NK-92 (cell line): ENCODE data around the gene LEF1.

Experiments
- DNase-seq: peaks from one replicate; lab custom pipeline; 2025; ENCODE audit not compliant: unreplicated experiment; lab: John Stamatoyannopoulos, UW

The LEF1 gene

DNA sequence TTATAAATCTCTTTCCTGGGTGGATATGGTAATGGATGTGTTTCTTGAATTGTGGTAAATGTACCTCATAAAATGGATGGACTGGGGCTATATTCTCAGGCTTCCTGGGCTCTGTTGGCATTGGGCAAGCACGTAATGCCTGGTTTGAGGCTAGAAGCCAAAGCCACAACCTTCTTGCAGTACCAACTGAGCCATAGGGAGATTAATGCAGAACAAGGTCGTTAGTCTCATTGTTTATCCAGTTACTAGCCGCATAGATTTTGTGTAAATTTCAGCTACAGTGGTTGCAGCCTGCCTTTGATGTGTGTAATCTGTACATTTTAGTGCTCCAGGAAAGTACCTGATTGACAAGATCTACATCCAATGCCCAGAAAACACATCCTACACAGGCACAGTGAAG is 7.2 kb upstream of the LEF1 start:
- no peak for DNase-seq

GRCh38 chr4:108174856-108175255 is 6.1 kb upstream of the LEF1 start:
- no peak for DNase-seq

DNA sequence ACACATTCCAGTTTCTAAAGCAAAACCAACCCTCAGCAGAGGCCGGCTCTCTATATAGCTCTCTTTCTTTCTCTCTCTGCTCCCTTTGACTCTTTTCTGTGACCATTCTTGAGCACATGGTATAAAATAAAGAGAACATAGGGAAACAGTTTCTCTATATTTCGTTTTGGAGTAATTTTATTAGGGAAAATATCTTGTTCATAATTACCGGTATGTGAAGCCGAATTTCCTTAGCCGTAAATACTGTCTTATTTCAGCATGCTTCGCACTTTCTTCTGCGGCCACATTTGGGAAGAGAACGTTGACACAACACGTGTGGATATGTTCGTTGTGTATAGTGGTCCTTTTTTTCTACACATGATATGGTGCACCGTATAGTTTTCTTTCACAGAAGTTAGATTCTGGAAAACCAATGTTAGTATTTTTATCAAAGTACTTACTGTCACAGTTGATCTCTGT is 4.9 kb upstream of the LEF1 start:
- DNase-seq, result no peak

GRCh38 chr4:108172753-108173598 is 4.2 kb upstream of the LEF1 start:
- DNase-seq, result no peak

- no peak for DNase-seq
Observed at GRCh38 chr4:108172231-108172752, 3.6 kb upstream of the LEF1 start.

GRCh38 chr4:108171339-108172230 is 2.9 kb upstream of the LEF1 start:
- no peak for DNase-seq

GRCh38 chr4:108170631-108171338 is 2.1 kb upstream of the LEF1 start:
- no peak for DNase-seq

GRCh38 chr4:108169664-108170063 is 932 bp upstream of the LEF1 start:
- DNase-seq, result no peak

DNA sequence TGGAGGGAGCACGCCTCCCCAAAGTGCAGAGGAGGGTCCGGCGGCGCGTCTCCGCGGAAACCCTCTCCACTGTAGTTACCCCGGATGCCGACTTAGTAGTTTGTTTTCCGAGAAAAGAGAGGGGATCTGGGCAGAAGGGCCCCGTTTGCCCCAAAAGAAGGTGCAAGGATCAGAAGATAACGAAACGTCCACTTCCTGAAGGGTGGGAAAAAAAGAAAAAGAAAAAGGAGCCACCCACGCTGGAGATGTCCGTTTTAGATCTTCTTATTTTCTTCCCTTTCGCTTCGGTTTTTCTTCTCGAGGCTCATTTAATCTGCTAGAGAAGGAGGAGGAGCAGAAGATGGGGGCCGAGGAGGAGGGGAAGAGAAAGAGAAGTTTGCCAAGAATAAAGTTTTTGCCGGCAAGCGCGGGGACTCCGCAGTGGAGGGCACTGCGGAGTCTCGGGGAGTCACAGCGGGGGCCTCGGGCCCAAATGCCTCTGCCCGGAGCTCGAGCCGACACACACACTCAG is 517 bp downstream of the LEF1 start:
- no peak for DNase-seq

GRCh38 chr4:108166441-108167315 is 2.1 kb downstream of the LEF1 start:
- DNase-seq, result no peak

DNA sequence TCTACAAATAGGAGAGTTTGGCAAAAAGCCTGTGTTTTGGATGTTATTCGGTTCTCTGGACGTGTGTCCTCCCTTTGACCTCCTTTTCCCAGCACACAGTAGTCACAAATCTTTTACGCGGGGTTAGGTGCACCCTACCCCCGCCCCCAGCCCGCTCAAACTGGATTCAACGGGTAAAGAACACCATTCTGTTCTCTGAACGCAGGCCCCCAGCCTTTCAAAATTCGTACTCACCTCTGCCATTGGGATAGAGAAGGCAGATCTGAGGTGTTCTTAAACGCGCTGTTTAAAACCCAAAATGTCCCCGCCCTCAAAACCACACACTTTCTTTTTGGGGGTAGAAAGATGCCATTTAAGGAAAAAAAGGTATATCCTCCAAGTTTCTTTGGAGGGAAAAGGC is 2.7 kb downstream of the LEF1 start:
- DNase-seq, result no peak

DNA sequence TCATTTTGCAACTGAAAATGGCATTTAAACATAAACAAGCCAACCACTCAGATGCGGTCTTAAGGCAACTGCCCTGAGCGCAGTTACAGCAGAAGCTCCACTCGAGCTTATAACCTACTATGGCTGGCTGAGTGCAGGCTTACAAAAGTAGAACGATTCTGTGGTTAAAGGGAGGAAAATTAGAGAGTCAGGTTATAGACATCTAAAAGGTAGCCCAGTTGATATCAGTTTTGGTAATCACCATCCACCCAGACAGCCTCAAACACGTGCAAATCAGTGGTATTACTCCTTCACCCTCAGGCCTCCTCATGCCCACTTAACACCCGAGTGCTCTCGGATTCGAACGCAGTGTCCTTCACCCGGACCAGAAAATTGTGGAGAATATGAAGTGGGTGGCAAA is 3.1 kb downstream of the LEF1 start:
- no peak for DNase-seq

GRCh38 chr4:108163351-108163750 is 5.4 kb downstream of the LEF1 start:
- DNase-seq, result no peak

GRCh38 chr4:108160741-108161352 is 7.9 kb downstream of the LEF1 start:
- no peak for DNase-seq

DNA sequence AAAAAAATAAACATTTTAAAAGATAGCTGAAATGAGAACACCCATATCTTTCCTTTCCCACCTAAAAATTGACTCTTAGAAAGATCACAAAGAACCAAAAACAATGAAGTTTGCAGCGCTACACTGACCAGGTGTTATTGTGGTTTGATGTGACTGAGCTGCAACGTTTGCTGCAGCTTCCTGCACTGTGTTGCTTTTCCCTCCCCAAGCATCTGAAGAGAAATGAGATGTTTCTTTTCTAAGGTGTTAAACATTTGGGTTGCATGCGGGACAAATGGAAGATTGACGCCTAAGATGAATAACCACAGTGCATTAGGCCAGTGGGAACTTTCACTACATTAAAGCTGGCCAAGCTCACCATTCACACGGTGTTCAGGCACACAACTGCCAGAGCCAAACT is 8.9 kb downstream of the LEF1 start:
- DNase-seq, result no peak

DNA sequence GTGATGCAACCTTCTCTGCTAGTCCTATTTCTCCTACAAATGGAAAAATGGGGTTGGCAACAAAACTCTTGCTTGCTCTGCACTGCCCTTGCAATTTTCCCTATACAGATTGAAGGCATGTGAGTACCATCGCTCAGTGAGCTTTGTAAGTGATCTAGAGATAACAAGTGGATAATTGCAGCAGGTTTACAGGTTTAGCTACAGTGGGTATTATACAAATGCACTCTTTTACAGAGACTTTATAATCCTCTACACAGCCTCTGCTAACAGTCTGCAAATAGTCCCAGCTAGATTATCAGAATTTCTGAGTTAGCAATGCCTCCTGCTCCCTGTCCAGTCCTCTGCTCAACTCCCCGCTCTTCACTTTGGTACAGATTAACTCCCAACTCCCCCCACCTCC is 11.1 kb downstream of the LEF1 start:
- DNase-seq, result no peak

DNA sequence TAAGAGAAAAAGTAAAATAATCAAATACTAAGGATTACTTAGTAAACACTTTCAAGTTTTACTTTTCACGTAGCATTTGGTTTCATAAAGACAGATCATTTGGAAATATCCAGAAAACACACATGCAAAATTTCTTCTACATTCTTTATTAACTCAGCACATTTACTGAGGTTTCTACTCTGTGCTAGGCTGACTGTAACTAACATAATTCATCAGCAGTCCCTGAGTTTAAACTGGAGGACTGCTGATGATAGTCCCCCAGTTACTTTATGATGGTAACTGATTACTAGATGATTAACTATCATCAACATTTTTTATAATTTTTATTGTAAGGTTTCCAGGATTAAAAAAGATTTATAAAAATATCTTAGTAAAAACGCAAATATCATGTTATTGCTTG is 12.3 kb downstream of the LEF1 start:
- DNase-seq, result no peak

GRCh38 chr4:108155373-108155772 is 13.4 kb downstream of the LEF1 start:
- no peak for DNase-seq

GRCh38 chr4:108152980-108153379 is 15.8 kb downstream of the LEF1 start:
- DNase-seq, result no peak
